ENCODE data around the gene HSPBAP1. TPM values are rescaled to one million over a fixed set of nuclear protein-coding genes. Genes with fewer than 3 reads are reported as not detected.

HSPBAP1 gene
- total and polyA plus RNA-seq, 3 donors from 2014 or later: 10.6 to 26.5 (median 11.1) TPM

DNA sequence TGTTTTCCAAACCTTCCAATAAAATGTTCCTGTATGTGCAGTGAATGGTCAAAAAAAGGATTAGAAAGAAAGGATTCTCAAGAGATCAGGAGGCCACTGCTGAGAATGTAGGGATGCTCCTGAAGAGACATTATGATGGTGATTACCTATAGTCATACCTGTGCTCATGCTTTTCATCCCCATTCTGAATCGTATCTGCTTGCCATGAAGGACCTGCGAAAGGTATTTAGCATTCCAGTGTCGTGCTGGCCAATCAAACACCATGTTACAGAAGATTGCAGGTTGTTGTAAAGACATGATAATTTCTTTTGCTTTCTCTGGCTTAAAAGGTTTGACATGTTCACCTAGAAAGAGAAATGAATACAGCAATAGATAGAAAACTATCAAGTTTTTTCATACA lies 16.1 kb downstream of the HSPBAP1 start:
- H3K4me3 ChIP-seq: no peak overlapping the region
- no peaks in the 10 kb centered on the region for H3K27me3 ChIP-seq
- no peak for TF ChIP-seq POLR2A (IDR thresholded peaks at IDR 0.05)
- TF ChIP-seq, protein P1, sequence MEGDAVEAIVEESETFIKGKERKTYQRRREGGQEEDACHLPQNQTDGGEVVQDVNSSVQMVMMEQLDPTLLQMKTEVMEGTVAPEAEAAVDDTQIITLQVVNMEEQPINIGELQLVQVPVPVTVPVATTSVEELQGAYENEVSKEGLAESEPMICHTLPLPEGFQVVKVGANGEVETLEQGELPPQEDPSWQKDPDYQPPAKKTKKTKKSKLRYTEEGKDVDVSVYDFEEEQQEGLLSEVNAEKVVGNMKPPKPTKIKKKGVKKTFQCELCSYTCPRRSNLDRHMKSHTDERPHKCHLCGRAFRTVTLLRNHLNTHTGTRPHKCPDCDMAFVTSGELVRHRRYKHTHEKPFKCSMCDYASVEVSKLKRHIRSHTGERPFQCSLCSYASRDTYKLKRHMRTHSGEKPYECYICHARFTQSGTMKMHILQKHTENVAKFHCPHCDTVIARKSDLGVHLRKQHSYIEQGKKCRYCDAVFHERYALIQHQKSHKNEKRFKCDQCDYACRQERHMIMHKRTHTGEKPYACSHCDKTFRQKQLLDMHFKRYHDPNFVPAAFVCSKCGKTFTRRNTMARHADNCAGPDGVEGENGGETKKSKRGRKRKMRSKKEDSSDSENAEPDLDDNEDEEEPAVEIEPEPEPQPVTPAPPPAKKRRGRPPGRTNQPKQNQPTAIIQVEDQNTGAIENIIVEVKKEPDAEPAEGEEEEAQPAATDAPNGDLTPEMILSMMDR (IDR thresholded peaks at IDR 0.05): no peak
- no peaks in the 10 kb centered on the region for H3K9me3 ChIP-seq
- WGBS, 2 donors: 54 to 57% methylated on average over 3 of the region's 3 CpGs
- H3K36me3 ChIP-seq (ENCODE audit: low read depth, missing control alignments): no peaks in the 10 kb centered on the region
- H3K4me1 ChIP-seq: peaks cover 3% of the 10 kb centered on the region
- no peak overlapping the region for H3K27ac ChIP-seq
- DNase-seq: no peak
- intact Hi-C loops (cut with DNase I; ENCODE audit: low total_unique reads): no loop called here

GRCh38 chr3:122776675-122777468 lies 16.8 kb downstream of the HSPBAP1 start:
- 72 to 83% methylated on average over 5 of the region's 5 CpGs for WGBS, 2 donors
- intact Hi-C loops (cut with DNase I; ENCODE audit: low total_unique reads): no loop called here
- DNase-seq: no peak
- Histone ChIP-seq H3K27me3 (no peaks in the 10 kb centered on the region), H3K27ac (no peak overlapping the region), H3K36me3 (ENCODE audit: low read depth, missing control alignments) (no peaks in the 10 kb centered on the region), H3K4me3 (no peak overlapping the region), H3K4me1 (no peaks in the 10 kb centered on the region), H3K9me3 (no peaks in the 10 kb centered on the region)
- TF ChIP-seq POLR2A (IDR thresholded peaks at IDR 0.05): no peak
- TF ChIP-seq, protein P1 (IDR thresholded peaks at IDR 0.05): no peak

GRCh38 chr3:122774564-122774963 lies 19.1 kb downstream of the HSPBAP1 start:
- Histone ChIP-seq H3K9me3 (no peaks in the 10 kb centered on the region), H3K27me3 (no peaks in the 10 kb centered on the region), H3K27ac (no peak overlapping the region), H3K36me3 (ENCODE audit: low read depth, missing control alignments) (no peaks in the 10 kb centered on the region), H3K4me3 (no peak overlapping the region), H3K4me1 (no peaks in the 10 kb centered on the region)
- intact Hi-C loops (cut with DNase I; ENCODE audit: low total_unique reads): no loop called here
- WGBS, 2 donors: 89 to 93% methylated on average over 3 of the region's 3 CpGs
- TF ChIP-seq POLR2A (IDR thresholded peaks at IDR 0.05): no peak
- TF ChIP-seq, protein P1 (IDR thresholded peaks at IDR 0.05): no peak
- no peak for DNase-seq

DNA sequence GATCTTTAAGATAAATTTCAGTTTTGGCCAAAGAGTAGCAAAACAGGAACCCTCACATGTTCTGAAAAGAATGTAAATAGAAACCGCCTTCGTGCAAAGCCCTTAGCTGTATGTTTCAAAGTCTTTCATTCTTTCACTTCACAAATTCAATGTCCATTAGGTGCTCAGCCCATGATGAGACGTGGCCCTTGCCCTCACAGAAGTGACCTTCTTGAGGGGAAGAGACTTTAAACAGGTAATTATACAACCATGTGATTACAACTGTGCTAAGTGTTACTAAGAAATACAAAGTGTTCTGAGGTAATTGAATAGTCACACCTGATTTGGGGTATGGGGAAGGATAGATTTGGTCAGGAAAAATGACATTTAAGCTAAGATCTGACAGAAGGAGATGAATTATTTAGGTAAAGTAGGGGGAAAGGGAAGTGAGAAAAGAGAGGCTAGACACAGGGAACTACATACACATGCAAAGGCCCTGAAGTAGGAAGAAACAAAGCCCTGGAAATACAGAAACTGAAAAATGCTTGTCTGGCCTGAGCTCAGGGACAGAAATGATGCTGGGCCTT lies 19.6 kb downstream of the HSPBAP1 start:
- no peak overlapping the region for H3K4me3 ChIP-seq
- intact Hi-C loops (cut with DNase I; ENCODE audit: low total_unique reads): no loop called here
- no peak overlapping the region for H3K27ac ChIP-seq
- H3K27me3 ChIP-seq: no peaks in the 10 kb centered on the region
- WGBS, 2 donors: 84 to 96% methylated on average over 3 of the region's 3 CpGs
- no peaks in the 10 kb centered on the region for H3K9me3 ChIP-seq
- no peaks in the 10 kb centered on the region for H3K4me1 ChIP-seq
- DNase-seq: no peak
- H3K36me3 ChIP-seq (ENCODE audit: low read depth, missing control alignments): no peaks in the 10 kb centered on the region
- TF ChIP-seq, protein P1 (IDR thresholded peaks at IDR 0.05): no peak
- no peak for TF ChIP-seq POLR2A (IDR thresholded peaks at IDR 0.05)
